K562 (cell line): ENCODE data around the gene RREB1. TPM values are rescaled to one million over a fixed set of nuclear protein-coding genes. Genes with fewer than 3 reads are reported as not detected.

Experiments used
- BHLHE40 ChIP-seq: IDR thresholded peaks from 2 replicates; pipeline ENCODE4 v1.6.1; 2011; ENCODE audit warnings: low read length, improper control_type of control experiment
- CEBPG ChIP-seq, 3 experiments: fragments of 200-800 bp in 1 of 3; sonication (Bioruptor generic) in 1 of 3; sonication (generic) in 1 of 3; formaldehyde crosslinking in 1 of 3; IDR thresholded peaks in 2 of 3; conservative IDR thresholded peaks in 1 of 3; 2 replicates each; pipeline versions ENCODE4 v1.6.1 to v1.8.0; 2016 to 2022; ENCODE audit warnings: missing compliant biosample characterization in 2 of 3, missing genetic modification characterization in 2 of 3, mild to moderate bottlenecking in 1 of 3, missing genetic modification reagents in 1 of 3
- CSDE1 ChIP-seq, 2 experiments: fragments of 450-650 bp; IDR thresholded peaks; 2 replicates each; pipeline ENCODE4 v1.6.1; 2016; ENCODE audit warnings: mild to moderate bottlenecking in 1 of 2
- HMG20A ChIP-seq: fragments of 450-650 bp; formaldehyde crosslinking; conservative IDR thresholded peaks from 2 replicates; pipeline ENCODE4 v1.4.0; 2020; ENCODE audit warnings: mild to moderate bottlenecking, mixed read lengths
- LEF1 ChIP-seq: fragments of 450-650 bp; IDR thresholded peaks from 2 replicates; pipeline ENCODE4 v1.6.1; 2016; ENCODE audit warnings: mild to moderate bottlenecking
- MTA1 ChIP-seq: fragments of 450-650 bp; IDR thresholded peaks from 2 replicates; pipeline ENCODE4 v1.6.1; 2017; ENCODE audit warnings: borderline replicate concordance
- NCOA4 ChIP-seq: fragments of 450-650 bp; IDR thresholded peaks from 2 replicates; pipeline ENCODE4 v1.6.1; 2018; ENCODE audit warnings: mild to moderate bottlenecking; ENCODE audit not compliant: partially characterized antibody
- NCOR1 ChIP-seq: fragments of 450-650 bp; IDR thresholded peaks from 2 replicates; pipeline ENCODE4 v1.6.1; 2016; ENCODE audit warnings: mild to moderate bottlenecking, moderate library complexity
- POLR2AphosphoS5 ChIP-seq: IDR thresholded peaks from 2 replicates; pipeline ENCODE4 v1.6.1; 2011; ENCODE audit warnings: mild to moderate bottlenecking, low read depth, low read length, moderate library complexity; ENCODE audit not compliant: control insufficient read depth, insufficient read depth
- RBFOX2 ChIP-seq: fragments of 200-400 bp; formaldehyde crosslinking; IDR thresholded peaks from 2 replicates; pipeline ENCODE4 v1.6.1; 2017; ENCODE audit warnings: low read depth, mild to moderate bottlenecking, low read length, moderate library complexity
- RBM22 ChIP-seq: fragments of 200-400 bp; formaldehyde crosslinking; IDR thresholded peaks from 2 replicates; pipeline ENCODE4 v1.6.1; 2018; ENCODE audit warnings: low read length, low read depth; ENCODE audit not compliant: poor library complexity, severe bottlenecking
- SIN3A ChIP-seq, 2 experiments: fragments of 150-350 bp in 1 of 2; IDR thresholded peaks; 2 replicates each; pipeline ENCODE4 v1.6.1; 2011 to 2016; ENCODE audit warnings: borderline replicate concordance in 2 of 2, low read depth in 2 of 2, low read length in 2 of 2, mild to moderate bottlenecking in 2 of 2, moderate library complexity in 2 of 2; ENCODE audit not compliant: control insufficient read depth in 1 of 2
- SMARCE1 ChIP-seq: fragments of 450-650 bp; IDR thresholded peaks from 2 replicates; pipeline ENCODE4 v1.7.1; 2016; ENCODE audit warnings: mild to moderate bottlenecking
- SP1 ChIP-seq: sonication (generic); formaldehyde crosslinking; IDR thresholded peaks from 2 replicates; pipeline ENCODE4 v1.8.1; 2022; ENCODE audit warnings: mild to moderate bottlenecking, missing genetic modification reagents
- SPI1 ChIP-seq: IDR thresholded peaks from 2 replicates; pipeline ENCODE4 v1.6.1; 2011; ENCODE audit warnings: low read depth, low read length, control low read depth, borderline replicate concordance
- TFAM ChIP-seq: fragments of 250-450 bp; sonication (Bioruptor Pico); conservative IDR thresholded peaks from 2 replicates; pipeline ENCODE4 v1.5.0; 2021; ENCODE audit warnings: mild to moderate bottlenecking, moderate library complexity
- ZBTB17 ChIP-seq: fragments of 450-650 bp; formaldehyde crosslinking; IDR thresholded peaks from 2 replicates; pipeline ENCODE4 v1.4.0; 2020; ENCODE audit warnings: mild to moderate bottlenecking
- ZNF12 ChIP-seq: sonication (generic); formaldehyde crosslinking; IDR thresholded peaks from 2 replicates; pipeline ENCODE4 v1.4.0; 2020; ENCODE audit warnings: mild to moderate bottlenecking, missing genetic modification reagents
- ZNF232 ChIP-seq: sonication (generic); formaldehyde crosslinking; IDR thresholded peaks from 2 replicates; pipeline ENCODE4 v1.8.0; 2022; ENCODE audit warnings: mild to moderate bottlenecking, missing genetic modification reagents
- ZNF583 ChIP-seq: fragments of 250-450 bp; sonication (Bioruptor Pico); IDR thresholded peaks from 2 replicates; pipeline ENCODE4 v1.4.0; 2020
- polyA plus RNA-seq, 8 experiments: library from polyadenylated mRNA; depleted of rRNA in 4 of 8; stranded (reverse) in 5 of 8; unstranded in 3 of 8; fragments of >200 nt; fragmentation: Nextera tagmentation in 2 of 8; fragmentation: Illumina TruSeq in 1 of 8; extraction: Ambion mirVana in 2 of 8; extraction: Trizol in 1 of 8; gene quantifications; 2 replicates each; pipeline versions ENCODE4 v1.2.1 to v1.2.3, GENCODE V29; 2011 to 2014; ENCODE audit warnings: inconsistent platforms in 1 of 8, missing spikeins in 1 of 8
- total RNA-seq, 7 experiments: library from RNA; depleted of rRNA in 6 of 7; stranded (reverse); fragments of >200 nt in 6 of 7; fragmentation: Illumina TruSeq in 2 of 7; extraction: Trizol in 2 of 7; gene quantifications; 2 replicates each; pipeline versions ENCODE4 v1.2.1 to v1.2.3, GENCODE V29; 2011 to 2021; ENCODE audit warnings: low replicate concordance in 1 of 7
- TF ChIP-seq, protein P1 (sequence below): fragments of 250-450 bp; sonication (Bioruptor Pico); IDR thresholded peaks from 2 replicates; pipeline ENCODE4 v1.4.0; 2020; ENCODE audit warnings: mild to moderate bottlenecking, moderate library complexity
- TF ChIP-seq, protein P2 (sequence below): fragments of 450-650 bp; IDR thresholded peaks from 2 replicates; pipeline ENCODE4 v1.6.1; 2018; ENCODE audit not compliant: partially characterized antibody

RREB1 gene
- total and polyA plus RNA-seq, 9 of the 15 experiments (the other 6 are each of a cell fraction or from before 2014, with no cell fraction given): 3.3 to 64.2 (median 19.3) TPM

DNA sequence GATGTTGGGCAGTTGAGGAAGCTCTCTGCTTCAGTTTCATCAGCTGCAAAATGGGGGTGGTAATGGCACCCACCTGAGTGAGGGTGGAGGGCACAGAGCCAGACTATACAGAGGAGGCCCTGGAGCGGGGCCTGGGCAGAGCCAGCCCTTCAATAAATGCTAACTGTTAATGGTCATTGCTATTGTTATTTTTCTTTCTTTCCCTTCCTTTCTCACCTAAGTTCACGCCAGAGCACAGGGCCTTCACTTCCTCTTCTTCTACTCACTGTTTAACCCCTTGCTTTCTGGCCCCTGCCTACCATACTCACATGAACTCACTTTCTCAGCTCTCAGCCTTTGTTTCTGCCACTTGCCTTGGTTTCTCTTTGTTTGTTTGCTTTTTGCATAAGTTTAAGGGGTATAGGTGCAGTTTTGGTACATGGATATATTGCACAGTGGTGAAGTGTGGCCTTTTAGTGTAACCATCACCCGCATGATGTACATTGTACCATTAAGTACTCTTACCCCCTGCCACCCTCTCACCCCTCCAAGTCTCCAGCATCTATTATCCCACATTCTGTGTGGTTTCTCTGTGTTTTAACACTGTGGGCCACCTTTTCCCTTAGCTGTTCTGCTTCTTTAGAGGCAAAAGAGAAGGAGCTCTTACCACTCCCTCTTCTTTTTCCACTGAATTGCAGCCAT is 7.5 kb upstream of the RREB1 start (continued):
- TF ChIP-seq, protein P1, sequence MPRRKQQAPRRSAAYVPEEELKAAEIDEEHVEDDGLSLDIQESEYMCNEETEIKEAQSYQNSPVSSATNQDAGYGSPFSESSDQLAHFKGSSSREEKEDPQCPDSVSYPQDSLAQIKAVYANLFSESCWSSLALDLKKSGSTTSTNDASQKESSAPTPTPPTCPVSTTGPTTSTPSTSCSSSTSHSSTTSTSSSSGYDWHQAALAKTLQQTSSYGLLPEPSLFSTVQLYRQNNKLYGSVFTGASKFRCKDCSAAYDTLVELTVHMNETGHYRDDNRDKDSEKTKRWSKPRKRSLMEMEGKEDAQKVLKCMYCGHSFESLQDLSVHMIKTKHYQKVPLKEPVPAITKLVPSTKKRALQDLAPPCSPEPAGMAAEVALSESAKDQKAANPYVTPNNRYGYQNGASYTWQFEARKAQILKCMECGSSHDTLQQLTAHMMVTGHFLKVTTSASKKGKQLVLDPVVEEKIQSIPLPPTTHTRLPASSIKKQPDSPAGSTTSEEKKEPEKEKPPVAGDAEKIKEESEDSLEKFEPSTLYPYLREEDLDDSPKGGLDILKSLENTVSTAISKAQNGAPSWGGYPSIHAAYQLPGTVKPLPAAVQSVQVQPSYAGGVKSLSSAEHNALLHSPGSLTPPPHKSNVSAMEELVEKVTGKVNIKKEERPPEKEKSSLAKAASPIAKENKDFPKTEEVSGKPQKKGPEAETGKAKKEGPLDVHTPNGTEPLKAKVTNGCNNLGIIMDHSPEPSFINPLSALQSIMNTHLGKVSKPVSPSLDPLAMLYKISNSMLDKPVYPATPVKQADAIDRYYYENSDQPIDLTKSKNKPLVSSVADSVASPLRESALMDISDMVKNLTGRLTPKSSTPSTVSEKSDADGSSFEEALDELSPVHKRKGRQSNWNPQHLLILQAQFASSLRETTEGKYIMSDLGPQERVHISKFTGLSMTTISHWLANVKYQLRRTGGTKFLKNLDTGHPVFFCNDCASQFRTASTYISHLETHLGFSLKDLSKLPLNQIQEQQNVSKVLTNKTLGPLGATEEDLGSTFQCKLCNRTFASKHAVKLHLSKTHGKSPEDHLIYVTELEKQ (CRISPR knock-in tag): no peak
- TF ChIP-seq RBM22: no peak
- TF ChIP-seq HMG20A: no peak
- no peak for TF ChIP-seq ZNF232 (CRISPR knock-in tag)
- TF ChIP-seq NCOR1: no peak
- peak; percentile 36; the same call in 1 of the 2 replicates for TF ChIP-seq SMARCE1
- 0 out of 2 replicates have a peak, but pooled peaks have one; percentile 32 for TF ChIP-seq MTA1
- no peak for TF ChIP-seq ZNF12 (CRISPR knock-in tag)
- TF ChIP-seq ZNF583 (CRISPR knock-in tag): no peak
- TF ChIP-seq RBFOX2: no peak
- TF ChIP-seq SIN3A (IDR thresholded peaks at IDR 0.05; ENCODE audit: borderline replicate concordance in 2 of 2, control insufficient read depth in 1 of 2, low read depth in 2 of 2, low read length in 2 of 2): no peak
- TF ChIP-seq CSDE1 (IDR thresholded peaks at IDR 0.05): no peak
- no peak for TF ChIP-seq NCOA4
- TF ChIP-seq SPI1: peak; percentile 98
- TF ChIP-seq CEBPG (CRISPR knock-in tag; IDR thresholded peaks at IDR 0.05): no peak
- no peak for TF ChIP-seq CEBPG (tag; conservative IDR thresholded peaks at IDR 0.05 in 1 of 2, IDR thresholded peaks at IDR 0.05 in 1 of 2)
- no peak for TF ChIP-seq LEF1
- peak; percentile 15; the same call in 1 of the 2 replicates for TF ChIP-seq ZBTB17 (CRISPR knock-in tag)
- TF ChIP-seq TFAM (CRISPR knock-in tag): no peak
- TF ChIP-seq POLR2AphosphoS5: no peak
- TF ChIP-seq, protein P2, sequence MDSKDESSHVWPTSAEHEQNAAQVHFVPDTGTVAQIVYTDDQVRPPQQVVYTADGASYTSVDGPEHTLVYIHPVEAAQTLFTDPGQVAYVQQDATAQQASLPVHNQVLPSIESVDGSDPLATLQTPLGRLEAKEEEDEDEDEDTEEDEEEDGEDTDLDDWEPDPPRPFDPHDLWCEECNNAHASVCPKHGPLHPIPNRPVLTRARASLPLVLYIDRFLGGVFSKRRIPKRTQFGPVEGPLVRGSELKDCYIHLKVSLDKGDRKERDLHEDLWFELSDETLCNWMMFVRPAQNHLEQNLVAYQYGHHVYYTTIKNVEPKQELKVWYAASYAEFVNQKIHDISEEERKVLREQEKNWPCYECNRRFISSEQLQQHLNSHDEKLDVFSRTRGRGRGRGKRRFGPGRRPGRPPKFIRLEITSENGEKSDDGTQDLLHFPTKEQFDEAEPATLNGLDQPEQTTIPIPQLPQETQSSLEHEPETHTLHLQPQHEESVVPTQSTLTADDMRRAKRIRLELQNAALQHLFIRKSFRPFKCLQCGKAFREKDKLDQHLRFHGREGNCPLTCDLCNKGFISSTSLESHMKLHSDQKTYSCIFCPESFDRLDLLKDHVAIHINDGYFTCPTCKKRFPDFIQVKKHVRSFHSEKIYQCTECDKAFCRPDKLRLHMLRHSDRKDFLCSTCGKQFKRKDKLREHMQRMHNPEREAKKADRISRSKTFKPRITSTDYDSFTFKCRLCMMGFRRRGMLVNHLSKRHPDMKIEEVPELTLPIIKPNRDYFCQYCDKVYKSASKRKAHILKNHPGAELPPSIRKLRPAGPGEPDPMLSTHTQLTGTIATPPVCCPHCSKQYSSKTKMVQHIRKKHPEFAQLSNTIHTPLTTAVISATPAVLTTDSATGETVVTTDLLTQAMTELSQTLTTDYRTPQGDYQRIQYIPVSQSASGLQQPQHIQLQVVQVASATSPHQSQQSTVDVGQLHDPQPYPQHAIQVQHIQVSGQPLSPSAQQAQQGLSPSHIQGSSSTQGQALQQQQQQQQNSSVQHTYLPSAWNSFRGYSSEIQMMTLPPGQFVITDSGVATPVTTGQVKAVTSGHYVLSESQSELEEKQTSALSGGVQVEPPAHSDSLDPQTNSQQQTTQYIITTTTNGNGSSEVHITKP: no peak
- no peak for TF ChIP-seq BHLHE40
- TF ChIP-seq SP1 (CRISPR knock-in tag): peak; percentile 60; the same call in 1 of the 2 replicates
